GM12878 (cell line): ENCODE measurements around the gene ZNF71. TPM values are rescaled to one million over a fixed set of nuclear protein-coding genes. Genes with fewer than 3 reads are reported as not detected.

Experiments used
- ATAC-seq: fragments of 200-7000 bp; cut with Tn5 transposase; 3 replicates; pipeline ENCODE4 v1.9.1; 2020; ENCODE audit warnings: mild to moderate bottlenecking, moderate library complexity
- BruUV-seq: library from RNA; stranded (reverse); fragments of 400-500 nt; replicated peaks from 2 replicates; lab custom pipeline; 2021; lab: Mats Ljungman, UMichigan
- CTCF ChIA-PET: fragments of 300-600 bp; sonication (Branson Sonifier 250); formaldehyde crosslinking; extraction: SDS; loops from one replicate; lab custom pipeline; 2021; ENCODE audit warnings: inconsistent platforms; lab: Yijun Ruan, JAX
- POLR2A ChIA-PET: fragments of 350-600 bp; formaldehyde crosslinking; extraction: SDS; loops from one replicate; lab custom pipeline; 2021; ENCODE audit warnings: inconsistent platforms; lab: Charles Lee
- RAD21 ChIA-PET: fragments of 300-600 bp; sonication (Branson Sonifier 250); formaldehyde crosslinking; loops from one replicate; lab custom pipeline; 2023; ENCODE audit warnings: antibody characterized with exemption; ENCODE audit not compliant: unreplicated experiment; lab: Charles Lee
- SMC1A ChIA-PET: fragments of 300-600 bp; sonication (Branson Sonifier 250); formaldehyde crosslinking; loops from one replicate; lab custom pipeline; 2023; ENCODE audit not compliant: unreplicated experiment, uncharacterized antibody; lab: Charles Lee
- DNase-seq: peaks from one replicate; pipeline ENCODE4 v3.0.0-alpha.2; 2011; ENCODE audit warnings: low read depth, low spot score
- FAIRE-seq: peaks from 3 replicates; lab custom pipeline; 2011; peaks lifted over from hg19 to GRCh38; lab: Jason Lieb, UNC
- H2AFZ ChIP-seq: 2 replicates; pipeline ENCODE4 v1.6.0; 2011; ENCODE audit warnings: low read depth, low read length, control low read depth; ENCODE audit not compliant: control insufficient read depth
- H3K27ac ChIP-seq: 2 replicates; pipeline ENCODE4 v1.5.1; 2011; ENCODE audit warnings: control low read depth; ENCODE audit not compliant: control insufficient read depth, insufficient read depth
- H3K27me3 ChIP-seq, 2 experiments: replicated peaks in 1 of 2; 2 replicates each; pipeline versions ENCODE4 v1.6.0 to v1.6.1; 2011; ENCODE audit warnings: low read length in 1 of 2; ENCODE audit not compliant: control insufficient read depth in 2 of 2, insufficient read depth in 2 of 2
- H3K36me3 ChIP-seq, 2 experiments: 2 replicates each; pipeline ENCODE4 v1.5.1; 2011; ENCODE audit warnings: low read length in 1 of 2; ENCODE audit not compliant: control insufficient read depth in 2 of 2, insufficient read depth in 2 of 2
- H3K4me1 ChIP-seq: 2 replicates; pipeline ENCODE4 v1.6.1; 2011; ENCODE audit warnings: mild to moderate bottlenecking, low read length, moderate library complexity, mixed read lengths; ENCODE audit not compliant: control insufficient read depth, insufficient read depth
- H3K4me2 ChIP-seq: 2 replicates; pipeline ENCODE4 v1.6.0; 2011; ENCODE audit warnings: control low read depth; ENCODE audit not compliant: control insufficient read depth, insufficient read depth
- H3K4me3 ChIP-seq: fragments of 200-600 bp; sonication (generic); 2 replicates; pipeline ENCODE4 v1.5.1; 2016
- H3K79me2 ChIP-seq: 2 replicates; pipeline ENCODE4 v1.6.0; 2011; ENCODE audit warnings: low read length; ENCODE audit not compliant: control insufficient read depth, insufficient read depth
- H3K9ac ChIP-seq: 2 replicates; pipeline ENCODE4 v1.8.0; 2011; ENCODE audit warnings: low read length, control low read depth, mixed read lengths; ENCODE audit not compliant: control insufficient read depth, insufficient read depth
- H3K9me3 ChIP-seq: replicated peaks from 3 replicates; pipeline ENCODE4 v1.5.1; 2011; ENCODE audit warnings: mild to moderate bottlenecking, low read length; ENCODE audit not compliant: control insufficient read depth, insufficient read depth
- H4K20me1 ChIP-seq: 2 replicates; pipeline ENCODE4 v1.6.0; 2011; ENCODE audit not compliant: control insufficient read depth, insufficient read depth
- BRCA1 ChIP-seq: IDR thresholded peaks from 2 replicates; pipeline ENCODE4 v1.6.1; 2011; ENCODE audit warnings: low read depth, low read length, improper control_type of control experiment
- ETV6 ChIP-seq, 2 experiments: fragments of 450-650 bp in 1 of 2; IDR thresholded peaks in 1 of 2; conservative IDR thresholded peaks in 1 of 2; 2 replicates each; pipeline ENCODE4 v1.6.1; 2014; ENCODE audit warnings: antibody characterized with exemption in 1 of 2, borderline replicate concordance in 1 of 2, low read depth in 1 of 2, mild to moderate bottlenecking in 1 of 2, moderate library complexity in 1 of 2
- EZH2 ChIP-seq: IDR thresholded peaks from 2 replicates; pipeline ENCODE4 v1.6.1; 2012; ENCODE audit warnings: low read depth, mild to moderate bottlenecking, control low read depth, inconsistent platforms, low read length, borderline replicate concordance; ENCODE audit not compliant: control insufficient read depth
- MEF2B ChIP-seq: fragments of 450-650 bp; IDR thresholded peaks from 2 replicates; pipeline ENCODE4 v1.6.1; 2018; ENCODE audit warnings: mild to moderate bottlenecking, moderate library complexity; ENCODE audit not compliant: partially characterized antibody, poor library complexity, severe bottlenecking
- NRF1 ChIP-seq: conservative IDR thresholded peaks from 2 replicates; pipeline ENCODE4 v1.6.1; 2011; ENCODE audit warnings: mild to moderate bottlenecking, low read depth, low read length, improper control_type of control experiment
- POLR2A ChIP-seq: IDR thresholded peaks from 2 replicates; pipeline ENCODE4 v1.6.1; 2011; ENCODE audit warnings: low read depth, mild to moderate bottlenecking, low read length
- SMAD1 ChIP-seq: fragments of 450-650 bp; IDR thresholded peaks from 2 replicates; pipeline ENCODE4 v1.6.1; 2018; ENCODE audit warnings: mild to moderate bottlenecking, low read depth; ENCODE audit not compliant: partially characterized antibody
- SPI1 ChIP-seq: IDR thresholded peaks from 2 replicates; pipeline ENCODE4 v1.6.1; 2011; ENCODE audit warnings: low read depth, mild to moderate bottlenecking, low read length, moderate library complexity, borderline replicate concordance; ENCODE audit not compliant: insufficient read depth
- TAF1 ChIP-seq: IDR thresholded peaks from 2 replicates; pipeline ENCODE4 v1.6.1; 2011; ENCODE audit warnings: mild to moderate bottlenecking, low read depth, low read length, borderline replicate concordance
- ZBED1 ChIP-seq: IDR thresholded peaks from 2 replicates; pipeline ENCODE4 v1.6.1; 2016; ENCODE audit warnings: borderline replicate concordance
- WGBS: methylation state at CpG from one replicate; pipeline ENCODE4 v1.1.6; 2016; ENCODE audit warnings: low lambda C conversion rate; ENCODE audit not compliant: insufficient replicate concordance, insufficient coverage; ENCODE audit errors: missing lambda C conversion rate; 5-methylcytosine and 5-hydroxymethylcytosine counted together
- in situ Hi-C: fragments of 300-500 bp; cut with MboI; formaldehyde crosslinking; loops from 9 replicates; pipeline ENCODE4 v1.14.3; 2018; ENCODE audit warnings: mixed read lengths
- intact Hi-C: fragments of 100-400 bp; cut with micrococcal nuclease; formaldehyde crosslinking; loops from one replicate; pipeline ENCODE4 v1.14.2; 2022; ENCODE audit not compliant: unreplicated experiment
- polyA plus RNA-seq, 11 experiments: library from polyadenylated mRNA; depleted of rRNA in 4 of 11; unstranded in 6 of 11; stranded (reverse) in 5 of 11; fragments of >200 nt; fragmentation: Nextera tagmentation in 4 of 11; fragmentation: Illumina TruSeq in 1 of 11; extraction: Ambion mirVana in 4 of 11; extraction: Trizol in 1 of 11; gene quantifications; 1 replicate in 1 of 11; 2 replicates in 10 of 11; pipeline versions ENCODE4 v1.2.1 to v1.2.3, GENCODE V29; 2011 to 2016; ENCODE audit warnings: inconsistent platforms in 2 of 11, missing spikeins in 2 of 11, low read depth in 1 of 11
- total RNA-seq, 4 experiments: library from RNA; depleted of rRNA in 3 of 4; stranded (reverse); fragments of >200 nt in 3 of 4; fragmentation: Illumina TruSeq in 1 of 4; extraction: Trizol in 1 of 4; gene quantifications; 2 replicates each; pipeline versions ENCODE4 v1.2.1 to v1.2.3, GENCODE V29; 2013 to 2021

Gene ZNF71
- total and polyA plus RNA-seq, 10 of the 15 experiments (the other 5 are each of a cell fraction or from before 2014, with no cell fraction given): 0.48 to 5.7 (median 3.5) TPM

DNA sequence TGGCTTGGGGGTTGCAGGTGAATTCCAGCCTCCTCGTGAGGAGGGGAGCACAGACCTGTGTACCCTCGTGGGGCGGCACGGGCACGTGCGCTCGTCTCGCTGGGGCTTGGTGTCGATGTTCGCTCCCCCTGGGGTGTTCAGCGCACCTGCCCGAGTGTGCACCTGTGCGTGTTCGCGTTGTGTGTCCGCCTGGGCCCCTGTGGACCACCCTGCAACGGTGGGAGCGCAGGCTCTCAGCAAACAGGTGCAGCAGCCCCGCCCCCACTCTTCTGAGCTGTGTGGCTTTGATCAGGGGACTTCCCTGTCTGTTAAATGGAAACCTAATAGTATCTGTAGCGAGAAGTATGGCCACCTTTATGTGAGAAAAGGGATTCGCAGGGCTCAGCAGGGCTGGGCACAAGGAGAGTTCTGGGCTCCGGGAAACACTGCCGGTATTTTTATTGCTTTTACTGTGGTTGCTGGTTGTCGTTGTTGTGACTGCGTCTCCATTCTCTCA, 48.4 kb downstream of the ZNF71 start (continued):
- TF ChIP-seq ZBED1: no peak
- TF ChIP-seq SMAD1: no peak
- TF ChIP-seq SPI1: no peak
- no peak for TF ChIP-seq NRF1
- no peak for TF ChIP-seq BRCA1
- no peak for TF ChIP-seq MEF2B
- TF ChIP-seq POLR2A: no peak
- no peak for TF ChIP-seq ETV6 (conservative IDR thresholded peaks at IDR 0.05 in 1 of 2, IDR thresholded peaks at IDR 0.05 in 1 of 2; ENCODE audit: borderline replicate concordance in 1 of 2, low read depth in 1 of 2)
- no peak for TF ChIP-seq EZH2

DNA sequence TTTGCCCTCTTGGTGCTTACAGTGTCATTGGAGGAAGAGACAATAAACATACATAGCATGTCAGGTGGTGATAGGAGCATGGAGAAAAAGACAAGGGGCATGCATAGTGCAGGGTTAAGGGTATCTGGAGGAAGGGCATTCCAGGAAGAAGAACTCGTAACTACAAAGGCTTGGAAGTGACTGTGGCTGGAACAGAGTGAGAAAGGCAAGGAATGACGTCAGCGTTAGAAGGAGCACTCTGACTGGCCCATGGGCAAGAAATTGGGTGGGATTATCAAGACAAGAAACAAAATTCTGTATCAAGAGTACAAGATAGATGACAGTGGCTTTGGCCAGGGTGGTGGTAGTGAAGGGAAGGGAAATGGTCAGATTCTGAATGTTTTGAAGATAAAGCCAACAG, 59.0 kb downstream of the ZNF71 start:
- H3K79me2 ChIP-seq: no peaks in the 10 kb centered on the region
- BruUV-seq: no TSS peak
- no peaks in the 10 kb centered on the region; the same call in 2 of the 3 replicates for H3K9me3 ChIP-seq
- FAIRE-seq (no peak), ATAC-seq (no peak), DNase-seq (no peak)
- H3K4me2 ChIP-seq: no peak overlapping the region
- H3K4me1 ChIP-seq: no peaks in the 10 kb centered on the region
- ChIA-PET POLR2A (no interaction called here), RAD21 (no interaction called here), SMC1A (no interaction called here), CTCF (no interaction called here)
- no peak overlapping the region for H2AFZ ChIP-seq
- no peaks in the 10 kb centered on the region for H4K20me1 ChIP-seq
- no peak for TF ChIP-seq TAF1
- H3K4me3 ChIP-seq: no peak overlapping the region
- intact Hi-C loops: no loop called here
- H3K27ac ChIP-seq: no peak overlapping the region
- WGBS: 32% methylated on average over 3 of the region's 3 CpGs
- H3K27me3 ChIP-seq: no peaks in the 10 kb centered on the region
- H3K36me3 ChIP-seq: no peaks in the 10 kb centered on the region
- H3K9ac ChIP-seq: no peak overlapping the region
- in situ Hi-C loops: no loop called here
